HG03442 (cell line): ENCODE measurements around the gene SOX6.

ENCODE experiments used
- ATAC-seq: cut with Tn5 transposase; IDR thresholded peaks from one replicate; pipeline ENCODE4 v1.9.1; 2021; ENCODE audit warnings: mild to moderate bottlenecking, moderate library complexity; ENCODE audit not compliant: unreplicated experiment

Gene SOX6

GRCh38 chr11:16011396-16011795 is 344.9 kb downstream of the SOX6 start:
- no peak for ATAC-seq

- no peak for ATAC-seq
Observed at GRCh38 chr11:16009021-16009420, 347.3 kb downstream of the SOX6 start.

GRCh38 chr11:16007514-16007913 is 348.8 kb downstream of the SOX6 start:
- ATAC-seq = no peak

- ATAC-seq = no peak
Observed at GRCh38 chr11:16002942-16003341, 353.4 kb downstream of the SOX6 start.

GRCh38 chr11:16001899-16002426 is 354.4 kb downstream of the SOX6 start:
- no peak for ATAC-seq

GRCh38 chr11:16001044-16001568 is 355.2 kb downstream of the SOX6 start:
- ATAC-seq = no peak

GRCh38 chr11:16000065-16000464 is 356.3 kb downstream of the SOX6 start:
- no peak for ATAC-seq

- no peak for ATAC-seq
Observed at GRCh38 chr11:15993345-15993744, 363.0 kb downstream of the SOX6 start.

- ATAC-seq = no peak
Observed at GRCh38 chr11:15991215-15991614, 365.1 kb downstream of the SOX6 start.

- no peak for ATAC-seq
Observed at GRCh38 chr11:15989685-15990084, 366.7 kb downstream of the SOX6 start.

GRCh38 chr11:15988693-15989231 is 367.6 kb downstream of the SOX6 start:
- no peak for ATAC-seq

- ATAC-seq = no peak
Observed at GRCh38 chr11:15988016-15988550, 368.3 kb downstream of the SOX6 start.

GRCh38 chr11:15987046-15987445 is 369.3 kb downstream of the SOX6 start:
- ATAC-seq = no peak

GRCh38 chr11:15985860-15986139 is 370.5 kb downstream of the SOX6 start:
- ATAC-seq = no peak

GRCh38 chr11:15985127-15985859 is 371.1 kb downstream of the SOX6 start:
- ATAC-seq = no peak

- ATAC-seq = no peak
Observed at GRCh38 chr11:15981292-15981691, 375.1 kb downstream of the SOX6 start.

- ATAC-seq = no peak
Observed at GRCh38 chr11:15977116-15977515, 379.2 kb downstream of the SOX6 start.

GRCh38 chr11:15976433-15977045 is 379.8 kb downstream of the SOX6 start:
- ATAC-seq = no peak

- ATAC-seq = no peak
Observed at GRCh38 chr11:15975742-15976141, 380.6 kb downstream of the SOX6 start.

- no peak for ATAC-seq
Observed at GRCh38 chr11:15972838-15973237, 383.5 kb downstream of the SOX6 start.

- no peak for ATAC-seq
Observed at GRCh38 chr11:15971215-15971546, 385.2 kb downstream of the SOX6 start.
